GM12891 (cell line): ENCODE measurements around the gene FAM149A.

ENCODE experiments used
- POLR2A ChIP-seq: IDR thresholded peaks from 2 replicates; pipeline ENCODE4 v1.6.1; 2011; ENCODE audit warnings: low read depth, low read length, control low read depth
- POLR2AphosphoS5 ChIP-seq: IDR thresholded peaks from 2 replicates; pipeline ENCODE4 v1.6.1; 2011; ENCODE audit warnings: low read depth, low read length, control low read depth
- POU2F2 ChIP-seq: IDR thresholded peaks from 2 replicates; pipeline ENCODE4 v1.6.1; 2011; ENCODE audit warnings: low read depth, mild to moderate bottlenecking, control low read depth, low read length, moderate library complexity
- TAF1 ChIP-seq: IDR thresholded peaks from 2 replicates; pipeline ENCODE4 v1.6.1; 2011; ENCODE audit warnings: low read depth, low read length, control low read depth

- TF ChIP-seq TAF1 (no peak), POLR2A (no peak), POLR2AphosphoS5 (no peak), POU2F2 (no peak)
Measured at GRCh38 chr4:186109245-186109644, 4.7 kb downstream of the FAM149A start.
